GM18873 (cell line): ENCODE results near the gene ADTRP.

Experiments
- ATAC-seq: cut with Tn5 transposase; IDR thresholded peaks from one replicate; pipeline ENCODE4 v1.9.1; 2021; ENCODE audit warnings: mild to moderate bottlenecking, moderate library complexity, moderate number of reproducible peaks; ENCODE audit not compliant: unreplicated experiment, low FRiP score

The ADTRP gene

DNA sequence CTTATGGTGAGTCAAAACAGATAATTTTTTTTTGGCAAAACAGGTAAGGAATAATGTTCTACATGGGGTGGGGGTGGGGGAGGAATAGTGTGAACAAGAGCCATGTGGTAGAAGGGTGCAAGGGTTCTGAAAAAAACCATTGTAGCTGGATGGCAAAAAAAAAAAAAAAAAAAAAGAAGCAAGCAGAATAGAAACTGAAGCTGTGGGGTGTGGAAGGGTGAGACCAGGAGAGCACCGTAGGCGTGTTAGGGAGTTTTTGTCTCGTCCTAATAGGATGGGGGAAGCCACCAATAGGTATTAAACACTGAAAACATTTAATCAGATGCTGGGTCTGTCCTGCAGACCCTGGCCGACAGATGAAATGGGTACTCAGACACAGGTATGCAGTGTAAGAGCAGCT lies 110.1 kb downstream of the ADTRP start:
- no peak for ATAC-seq

DNA sequence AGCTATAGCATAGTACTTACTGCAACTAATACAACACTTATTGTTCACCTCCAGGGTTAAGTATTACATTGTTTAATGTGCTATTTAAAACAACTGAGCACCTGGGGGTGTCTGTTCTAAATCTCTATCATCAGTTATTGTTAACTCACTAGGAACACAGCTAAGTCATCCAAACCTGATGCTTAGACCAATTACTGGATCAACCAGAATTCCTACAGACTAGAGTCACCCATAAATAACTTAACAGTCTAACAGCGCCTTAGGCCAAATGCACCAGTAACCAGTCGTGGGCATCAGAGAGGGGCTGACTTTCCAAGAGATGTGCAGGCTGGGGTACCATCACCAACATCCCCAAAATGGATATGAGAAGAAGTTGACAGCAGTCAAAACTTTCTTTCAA lies 110.7 kb downstream of the ADTRP start:
- no peak for ATAC-seq

DNA sequence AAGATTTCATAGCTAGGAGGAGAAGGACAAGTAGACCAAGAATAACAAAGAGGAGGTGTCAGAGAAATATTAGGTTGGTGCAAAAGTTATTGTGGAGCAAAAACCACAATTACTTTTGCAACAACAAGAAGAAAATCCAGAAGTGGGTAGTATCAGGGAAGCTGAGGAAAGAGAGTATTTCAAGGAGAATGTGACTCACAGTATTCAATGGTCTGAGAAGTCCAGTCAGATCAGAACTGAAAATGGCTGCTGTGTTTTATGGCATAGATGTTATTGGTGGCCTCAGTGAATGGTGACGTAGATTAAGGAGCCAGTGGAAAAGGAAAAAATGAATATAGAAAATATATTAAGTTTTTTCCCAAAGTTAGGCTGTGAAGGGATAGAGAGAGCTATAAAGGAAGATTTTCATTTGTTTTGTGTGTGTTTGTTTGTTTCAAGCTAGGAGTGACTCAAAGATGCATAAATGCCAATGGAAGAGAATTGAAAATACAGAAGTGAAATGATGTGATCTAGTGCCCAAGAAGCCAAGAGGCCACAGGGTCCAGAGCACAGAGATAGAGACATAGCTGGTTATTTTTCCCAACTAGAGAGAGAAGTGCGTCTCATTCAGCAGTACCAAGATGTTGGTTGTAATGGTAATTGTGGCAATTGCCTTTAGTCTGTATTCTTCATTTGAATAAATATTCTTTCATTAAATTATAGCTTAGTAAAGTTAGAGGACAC lies 112.8 kb downstream of the ADTRP start:
- no peak for ATAC-seq
